Mesenchymal stem cell (in vitro differentiated cells and primary cell): ENCODE measurements around the gene BCAP31.
"Not testable (repeated sequence)": the region's sequence is repeated elsewhere in the genome, so short reads cannot be mapped to it uniquely, and the experiment has no call there.

Source experiments
- DNase-seq: peaks from one replicate; pipeline ENCODE4 v3.0.0-alpha.2; 2013
- H2AFZ ChIP-seq: one replicate; pipeline ENCODE4 v1.6.1; 2013; ENCODE audit warnings: low read depth, mild to moderate bottlenecking, control low read depth, inconsistent platforms, low read length, moderate library complexity
- H2AK5ac ChIP-seq: 2 replicates; pipeline ENCODE4 v1.6.1; 2013; ENCODE audit warnings: low read length, moderate library complexity, mild to moderate bottlenecking, inconsistent platforms; ENCODE audit not compliant: severe bottlenecking
- H2BK120ac ChIP-seq: one replicate; pipeline ENCODE4 v1.6.1; 2013; ENCODE audit warnings: low read depth, mild to moderate bottlenecking, inconsistent platforms, low read length, moderate library complexity
- H2BK12ac ChIP-seq, 2 experiments: one replicate each; pipeline ENCODE4 v1.6.1; 2013; ENCODE audit warnings: inconsistent platforms in 2 of 2, low read length in 2 of 2, mild to moderate bottlenecking in 2 of 2, moderate library complexity in 2 of 2, control low read depth in 1 of 2
- H2BK15ac ChIP-seq: one replicate; pipeline ENCODE4 v1.6.1; 2013; ENCODE audit warnings: mild to moderate bottlenecking, low read depth, inconsistent platforms; ENCODE audit not compliant: poor library complexity, severe bottlenecking
- H2BK5ac ChIP-seq: 2 replicates; pipeline ENCODE4 v1.6.1; 2013; ENCODE audit warnings: low read depth, mild to moderate bottlenecking, low read length, control low read depth, inconsistent platforms; ENCODE audit not compliant: poor library complexity, severe bottlenecking
- H3K14ac ChIP-seq, 2 experiments: one replicate each; pipeline ENCODE4 v1.6.1; 2013; ENCODE audit warnings: inconsistent platforms in 2 of 2, low read length in 2 of 2, control low read depth in 1 of 2, mild to moderate bottlenecking in 1 of 2, moderate library complexity in 1 of 2
- H3K18ac ChIP-seq, 2 experiments: one replicate each; pipeline ENCODE4 v1.6.1; 2013; ENCODE audit warnings: inconsistent platforms in 2 of 2, low read length in 2 of 2, control low read depth in 1 of 2, low read depth in 1 of 2, mild to moderate bottlenecking in 1 of 2
- H3K23ac ChIP-seq, 2 experiments: one replicate each; pipeline ENCODE4 v1.6.1; 2013; ENCODE audit warnings: inconsistent platforms in 2 of 2, low read length in 2 of 2, mild to moderate bottlenecking in 2 of 2, moderate library complexity in 2 of 2, control low read depth in 1 of 2
- H3K27ac ChIP-seq: 2 replicates; pipeline ENCODE4 v1.5.1; 2013; ENCODE audit warnings: mild to moderate bottlenecking, moderate library complexity, low read length, control low read depth, inconsistent platforms; ENCODE audit not compliant: poor library complexity, severe bottlenecking
- H3K27me3 ChIP-seq, 2 experiments: 2 replicates each; pipeline versions ENCODE4 v1.6.1 to v1.7.0; 2013; ENCODE audit warnings: low read length in 2 of 2, mild to moderate bottlenecking in 2 of 2, moderate library complexity in 2 of 2, control low read depth in 1 of 2, inconsistent platforms in 1 of 2; ENCODE audit not compliant: control insufficient read depth in 1 of 2, insufficient read depth in 1 of 2
- H3K36me3 ChIP-seq, 2 experiments: 2 replicates each; pipeline versions ENCODE4 v1.6.1 to v1.7.0; 2013; ENCODE audit warnings: low read length in 2 of 2, control low read depth in 1 of 2, inconsistent platforms in 1 of 2, low read depth in 1 of 2, mild to moderate bottlenecking in 1 of 2; ENCODE audit not compliant: insufficient read depth in 2 of 2, control insufficient read depth in 1 of 2
- H3K4ac ChIP-seq, 2 experiments: one replicate each; pipeline ENCODE4 v1.6.1; 2013; ENCODE audit warnings: inconsistent platforms in 2 of 2, low read length in 2 of 2, mild to moderate bottlenecking in 2 of 2, moderate library complexity in 2 of 2, control low read depth in 1 of 2, low read depth in 1 of 2
- H3K4me1 ChIP-seq: 2 replicates; pipeline ENCODE4 v1.6.1; 2013; ENCODE audit warnings: low read depth, low read length, control low read depth; ENCODE audit not compliant: control insufficient read depth, insufficient read depth
- H3K4me2 ChIP-seq: 2 replicates; pipeline ENCODE4 v1.6.1; 2013; ENCODE audit warnings: low read length, mild to moderate bottlenecking, inconsistent platforms; ENCODE audit not compliant: poor library complexity, severe bottlenecking
- H3K4me3 ChIP-seq, 2 experiments: 2 replicates each; pipeline versions ENCODE4 v1.5.1 to v1.7.0; 2013; ENCODE audit warnings: low read length in 2 of 2, mild to moderate bottlenecking in 2 of 2, control low read depth in 1 of 2, low read depth in 1 of 2; ENCODE audit not compliant: insufficient read depth in 1 of 2
- H3K79me1 ChIP-seq: replicated peaks from 2 replicates; pipeline ENCODE4 v1.6.1; 2013; ENCODE audit warnings: mild to moderate bottlenecking, control low read depth, low read length, inconsistent platforms; ENCODE audit not compliant: poor library complexity, severe bottlenecking
- H3K9ac ChIP-seq: 2 replicates; pipeline ENCODE4 v1.7.0; 2013; ENCODE audit warnings: mild to moderate bottlenecking, low read length, moderate library complexity
- H3K9me3 ChIP-seq: 2 replicates; pipeline ENCODE4 v1.7.0; 2013; ENCODE audit warnings: mild to moderate bottlenecking, low read length; ENCODE audit not compliant: control insufficient read depth
- H4K8ac ChIP-seq: one replicate; pipeline ENCODE4 v1.6.1; 2013; ENCODE audit warnings: inconsistent platforms, mild to moderate bottlenecking, low read length, moderate library complexity
- H4K91ac ChIP-seq: one replicate; pipeline ENCODE4 v1.6.1; 2013; ENCODE audit warnings: mild to moderate bottlenecking, low read length, inconsistent platforms
- WGBS: methylation state at CpG from one replicate; pipeline ENCODE4 v1.1.7; 2013; ENCODE audit warnings: mixed read lengths; 5-methylcytosine and 5-hydroxymethylcytosine counted together

Gene BCAP31

DNA sequence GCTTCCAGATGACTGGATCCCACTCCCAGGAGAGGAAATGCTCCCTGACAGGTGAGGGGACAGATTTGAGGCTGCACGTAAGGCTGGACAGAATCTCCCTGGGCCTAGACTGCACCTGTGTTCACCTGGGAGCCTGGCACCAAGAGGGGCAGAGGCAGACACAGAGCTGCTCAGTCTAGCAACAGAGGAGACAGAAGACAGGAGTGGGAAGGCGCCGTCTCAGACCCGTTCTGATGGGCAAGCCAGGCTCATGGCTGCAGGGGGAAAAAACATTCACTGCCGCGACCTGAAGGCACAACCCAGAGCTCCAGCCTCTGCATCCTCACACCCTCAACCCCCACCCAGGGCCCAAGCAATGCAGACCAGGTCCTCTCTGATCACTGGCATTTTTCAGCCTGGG, 16.8 kb downstream of the BCAP31 start:
- Histone ChIP-seq H3K14ac (no peak overlapping the region), H2BK12ac (no peak overlapping the region), H3K4ac (no peak overlapping the region), H2BK5ac (no peak overlapping the region), H3K27ac (no peak overlapping the region), H3K23ac (no peak overlapping the region), H3K27me3 (peaks cover 0 to 8% of the 10 kb centered on the region in 2 experiments), H2BK120ac (no peak overlapping the region), H3K79me1 (peaks cover 21% of the 10 kb centered on the region), H4K8ac (no peak overlapping the region), H3K36me3 (peaks cover 28 to 72% of the 10 kb centered on the region in 2 experiments), H2BK15ac (no peak overlapping the region), H2AK5ac (no peak overlapping the region), H2AFZ (no peak overlapping the region), H4K91ac (no peak overlapping the region), H3K4me1 (peaks cover 21% of the 10 kb centered on the region), H3K18ac (no peak overlapping the region), H3K9me3 (no peaks in the 10 kb centered on the region), H3K9ac (no peak overlapping the region), H3K4me2 (no peak overlapping the region), H3K4me3 (no peak overlapping the region)
- WGBS, result 96% methylated on average over 6 of the region's 6 CpGs
- no peak for DNase-seq

DNA sequence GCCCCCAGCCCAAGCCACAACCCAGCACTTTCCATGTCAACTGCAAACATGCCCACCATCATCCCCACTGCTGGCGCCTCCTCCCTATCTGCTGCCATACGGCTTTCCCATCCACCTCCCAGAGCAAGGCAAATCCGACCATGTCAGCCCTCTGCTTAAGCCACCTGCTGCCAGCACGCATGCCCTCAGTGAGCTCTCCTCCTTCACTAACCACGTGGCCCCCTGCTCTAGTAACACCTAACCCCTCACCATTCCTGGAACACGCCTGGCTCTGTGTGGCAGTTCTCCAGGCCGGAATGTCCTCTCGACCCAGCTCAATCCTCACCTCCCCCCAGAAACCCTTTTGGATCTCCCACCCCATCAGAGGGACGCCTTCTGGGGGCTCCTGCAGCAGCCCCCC, 17.4 kb downstream of the BCAP31 start:
- peaks cover 21% of the 10 kb centered on the region for H3K79me1 ChIP-seq
- H3K9me3 ChIP-seq, result no peaks in the 10 kb centered on the region
- H2BK120ac ChIP-seq, result no peak overlapping the region
- H3K4me2 ChIP-seq, result no peak overlapping the region
- peaks cover 0 to 8% of the 10 kb centered on the region in 2 experiments for H3K27me3 ChIP-seq
- H2BK12ac ChIP-seq, result no peak overlapping the region
- no peak overlapping the region for H4K91ac ChIP-seq
- no peak overlapping the region for H3K18ac ChIP-seq
- H2AK5ac ChIP-seq, result no peak overlapping the region
- no peak overlapping the region for H4K8ac ChIP-seq
- H3K4me1 ChIP-seq, result peaks cover 21% of the 10 kb centered on the region
- H3K4me3 ChIP-seq, result no peak overlapping the region
- H2BK5ac ChIP-seq, result no peak overlapping the region
- DNase-seq, result no peak
- H3K23ac ChIP-seq, result no peak overlapping the region
- H3K36me3 ChIP-seq, result peaks cover 29 to 76% of the 10 kb centered on the region in 2 experiments
- H2AFZ ChIP-seq, result no peak overlapping the region
- 98% methylated on average over 9 of the region's 9 CpGs for WGBS
- no peak overlapping the region for H3K27ac ChIP-seq
- H3K14ac ChIP-seq, result no peak overlapping the region
- no peak overlapping the region for H3K4ac ChIP-seq
- no peak overlapping the region for H3K9ac ChIP-seq
- no peak overlapping the region for H2BK15ac ChIP-seq

DNA sequence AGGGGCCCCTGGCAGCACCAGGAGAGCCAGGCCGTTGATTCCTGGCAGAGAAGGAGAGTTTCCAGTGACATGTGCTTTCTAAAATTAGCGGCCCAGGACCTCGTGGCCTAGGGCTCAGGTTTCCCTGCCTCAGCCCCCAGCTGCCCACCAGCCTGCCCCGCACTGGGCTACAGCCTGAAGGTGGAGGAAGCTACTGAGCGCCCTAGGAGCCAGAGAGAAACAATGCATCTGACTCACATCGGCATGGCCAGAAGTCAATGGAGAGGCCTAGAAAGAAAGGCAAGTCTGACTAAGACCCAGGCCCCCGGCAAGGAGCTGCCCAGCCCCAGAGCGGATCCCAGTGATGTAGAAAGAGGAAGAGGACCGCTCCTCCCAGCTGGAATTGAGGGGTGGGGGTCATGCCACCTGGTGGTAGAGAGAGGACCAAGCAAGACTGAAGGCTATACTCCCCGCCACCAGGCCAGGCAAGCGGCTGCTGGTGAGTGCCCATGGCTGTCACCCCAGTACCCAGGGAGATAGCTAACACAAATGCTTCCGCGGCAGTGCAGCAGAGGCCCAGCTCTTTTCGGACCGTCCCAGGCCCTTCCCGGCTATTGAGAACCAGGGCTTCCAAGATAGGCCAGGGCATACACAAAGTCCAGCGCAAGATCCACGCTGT, 18.7 kb downstream of the BCAP31 start:
- DNase-seq, H3K18ac ChIP-seq, H2BK5ac ChIP-seq, H2BK120ac ChIP-seq, H4K91ac ChIP-seq, H3K9ac ChIP-seq, H3K4me2 ChIP-seq, H3K4me3 ChIP-seq, H3K14ac ChIP-seq, H3K23ac ChIP-seq, H3K9me3 ChIP-seq, H2BK12ac ChIP-seq, H2BK15ac ChIP-seq, H3K4ac ChIP-seq, H2AK5ac ChIP-seq, H3K27me3 ChIP-seq, H3K27ac ChIP-seq, H4K8ac ChIP-seq, H2AFZ ChIP-seq: not testable (repeated sequence)
- H3K4me1 ChIP-seq, result peaks cover 23% of the 10 kb centered on the region
- H3K79me1 ChIP-seq, result peaks cover 21% of the 10 kb centered on the region
- peaks cover 23 to 80% of the 10 kb centered on the region in 2 experiments for H3K36me3 ChIP-seq
- WGBS, result 95% methylated on average over 18 of the region's 18 CpGs

DNA sequence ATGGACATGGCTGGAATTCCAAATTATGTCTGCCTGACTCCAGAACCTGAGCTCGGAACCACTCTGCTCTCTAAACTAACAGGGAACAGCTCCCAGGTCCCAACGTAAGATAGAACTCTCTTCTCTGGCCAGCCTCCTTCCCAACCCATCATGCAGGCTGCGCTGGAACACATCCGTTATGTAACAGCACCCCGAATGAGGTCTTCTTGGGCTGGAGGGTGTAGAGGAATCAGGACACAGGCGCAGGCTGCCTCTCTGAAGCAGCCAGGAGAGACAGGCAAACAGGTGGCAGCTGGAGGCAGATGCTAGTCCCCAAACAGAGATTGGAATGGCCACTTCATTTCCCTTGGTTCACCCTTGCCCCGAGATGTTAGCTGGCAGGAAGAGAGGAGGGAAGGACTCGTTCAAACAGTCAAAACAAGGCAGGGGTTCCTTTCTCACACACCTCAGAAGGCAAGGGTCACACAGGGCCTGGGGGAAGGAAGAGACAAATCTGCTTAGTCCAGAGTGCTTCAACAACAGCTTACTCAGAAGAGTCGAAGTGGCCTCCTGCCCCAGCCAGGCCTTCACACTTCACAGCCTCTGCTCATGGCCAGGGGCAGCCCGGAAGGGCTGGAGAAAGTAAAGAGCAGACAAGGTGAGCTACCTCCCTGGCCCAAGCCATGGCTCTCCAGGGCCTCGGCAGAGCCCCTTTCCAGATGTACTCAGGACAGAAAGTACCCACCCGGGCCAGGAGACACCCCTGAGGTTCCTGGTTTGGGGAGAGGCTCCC, 19.4 kb downstream of the BCAP31 start:
- H2BK5ac ChIP-seq, result not testable (repeated sequence)
- peaks cover 21 to 79% of the 10 kb centered on the region in 2 experiments for H3K36me3 ChIP-seq

More for the DNA sequence above, 19.4 kb downstream of the BCAP31 start:
- not testable (repeated sequence) for H2BK120ac ChIP-seq, DNase-seq, H4K91ac ChIP-seq, H3K23ac ChIP-seq, H2AK5ac ChIP-seq, H3K18ac ChIP-seq, H3K4me3 ChIP-seq, H3K4ac ChIP-seq, H3K14ac ChIP-seq, H3K9me3 ChIP-seq, H3K4me2 ChIP-seq, H3K27ac ChIP-seq, H3K9ac ChIP-seq, H2AFZ ChIP-seq, H3K27me3 ChIP-seq, H4K8ac ChIP-seq, H2BK15ac ChIP-seq, H2BK12ac ChIP-seq
- Histone ChIP-seq H3K79me1 (peaks cover 20% of the 10 kb centered on the region), H3K4me1 (peaks cover 22% of the 10 kb centered on the region)
- WGBS, result 96% methylated on average over 5 of the region's 12 CpGs
